GM12891 (cell line): ENCODE results near the gene MAML2.

Experiments used
- POLR2A ChIP-seq: IDR thresholded peaks from 2 replicates; pipeline ENCODE4 v1.6.1; 2011; ENCODE audit warnings: low read depth, low read length, control low read depth
- POLR2AphosphoS5 ChIP-seq: IDR thresholded peaks from 2 replicates; pipeline ENCODE4 v1.6.1; 2011; ENCODE audit warnings: low read depth, low read length, control low read depth
- SPI1 ChIP-seq: IDR thresholded peaks from 2 replicates; pipeline ENCODE4 v1.6.1; 2011; ENCODE audit warnings: low read depth, low read length, control low read depth
- TAF1 ChIP-seq: IDR thresholded peaks from 2 replicates; pipeline ENCODE4 v1.6.1; 2011; ENCODE audit warnings: low read depth, low read length, control low read depth

DNA sequence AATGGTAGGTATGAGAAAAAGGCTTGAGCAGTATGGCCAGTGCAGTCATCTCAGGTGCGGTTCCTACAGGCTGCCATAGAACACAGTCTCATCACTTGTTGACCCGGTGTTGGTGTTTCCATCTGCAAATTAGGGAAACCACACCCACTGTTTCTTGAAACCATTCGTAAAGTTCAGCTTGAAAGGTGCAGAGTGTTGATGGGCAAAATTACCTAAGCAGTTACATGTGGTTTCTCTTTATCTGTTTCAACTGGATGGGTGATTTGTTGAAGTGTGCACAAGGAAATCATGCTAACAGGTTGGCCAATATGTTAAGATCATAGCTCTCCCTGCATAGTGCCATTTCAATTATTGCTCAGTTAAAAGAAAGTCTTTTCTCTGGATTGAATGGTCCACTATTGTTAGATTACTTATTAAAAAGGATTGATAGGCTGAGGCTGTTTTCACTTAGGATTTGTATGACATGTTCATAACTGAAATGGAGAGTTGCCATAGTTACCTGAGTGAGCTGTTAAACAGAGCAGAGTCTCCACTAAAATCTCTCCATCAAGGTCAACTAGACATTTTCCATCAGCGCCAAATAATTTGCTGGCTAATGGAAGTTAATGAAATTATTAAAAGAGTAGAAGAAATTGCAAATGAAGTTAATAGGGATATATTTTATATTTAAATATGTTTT, 215.9 kb downstream of the MAML2 start:
- TF ChIP-seq SPI1 (no peak), POLR2A (no peak), TAF1 (no peak), POLR2AphosphoS5 (no peak)
